Measurements from ENCODE around the gene C22orf39.

DNA sequence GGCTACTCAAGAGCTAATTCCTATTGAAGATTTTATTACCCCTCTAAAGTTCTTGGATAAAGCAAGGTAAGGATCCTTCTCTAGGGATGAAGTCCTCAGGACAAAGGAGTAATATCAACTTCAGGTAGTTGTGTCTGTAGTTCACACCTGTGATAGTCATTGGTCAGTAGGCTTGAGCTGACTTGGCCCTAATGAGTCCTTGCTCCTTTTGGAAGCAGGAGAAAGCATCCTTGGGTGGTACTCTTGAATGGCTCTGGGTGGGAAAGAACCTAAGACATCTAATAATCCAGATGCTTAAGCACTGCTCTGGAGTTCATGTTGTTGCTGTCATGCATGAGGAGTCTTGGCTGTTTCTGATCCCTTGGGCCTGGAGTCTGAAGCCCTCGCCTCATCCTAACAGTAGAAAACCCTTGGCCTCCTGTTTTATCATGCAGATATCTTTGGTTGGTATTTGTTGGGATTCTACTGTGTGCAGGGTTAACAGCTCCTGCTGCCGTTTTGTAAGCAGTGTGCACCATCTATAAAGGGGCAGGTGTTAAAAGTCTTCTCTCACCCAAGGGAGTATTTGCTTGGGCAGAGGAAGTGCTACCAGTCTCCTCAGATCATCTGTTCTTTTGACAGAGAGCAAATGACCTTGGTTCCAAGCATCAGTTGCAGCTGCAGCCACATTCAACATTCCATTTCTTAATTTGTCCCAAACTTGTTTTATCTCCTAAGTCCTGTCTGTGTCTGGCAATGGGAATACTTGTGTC is 12.5 kb downstream of the C22orf39 start:
- TF ChIP-seq, protein P1, sequence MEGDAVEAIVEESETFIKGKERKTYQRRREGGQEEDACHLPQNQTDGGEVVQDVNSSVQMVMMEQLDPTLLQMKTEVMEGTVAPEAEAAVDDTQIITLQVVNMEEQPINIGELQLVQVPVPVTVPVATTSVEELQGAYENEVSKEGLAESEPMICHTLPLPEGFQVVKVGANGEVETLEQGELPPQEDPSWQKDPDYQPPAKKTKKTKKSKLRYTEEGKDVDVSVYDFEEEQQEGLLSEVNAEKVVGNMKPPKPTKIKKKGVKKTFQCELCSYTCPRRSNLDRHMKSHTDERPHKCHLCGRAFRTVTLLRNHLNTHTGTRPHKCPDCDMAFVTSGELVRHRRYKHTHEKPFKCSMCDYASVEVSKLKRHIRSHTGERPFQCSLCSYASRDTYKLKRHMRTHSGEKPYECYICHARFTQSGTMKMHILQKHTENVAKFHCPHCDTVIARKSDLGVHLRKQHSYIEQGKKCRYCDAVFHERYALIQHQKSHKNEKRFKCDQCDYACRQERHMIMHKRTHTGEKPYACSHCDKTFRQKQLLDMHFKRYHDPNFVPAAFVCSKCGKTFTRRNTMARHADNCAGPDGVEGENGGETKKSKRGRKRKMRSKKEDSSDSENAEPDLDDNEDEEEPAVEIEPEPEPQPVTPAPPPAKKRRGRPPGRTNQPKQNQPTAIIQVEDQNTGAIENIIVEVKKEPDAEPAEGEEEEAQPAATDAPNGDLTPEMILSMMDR (IDR thresholded peaks at IDR 0.05) = no peak
- TF ChIP-seq POLR2A (IDR thresholded peaks at IDR 0.05) = no peak
